ENCODE results near the gene LBHD2.

LBHD2 gene

GRCh38 chr14:103099733-103100280 lies 15.8 kb downstream of the LBHD2 start:
- Histone ChIP-seq H3K18ac (ENCODE audit: low read length) (peak overlapping the region; percentile 15), H3K27me3 (ENCODE audit: control insufficient read depth in 3 of 3, insufficient read depth in 3 of 3, low read depth in 1 of 3, low read length in 3 of 3) (peaks cover 6 to 39% (median 38%) of the 10 kb centered on the region in 3 experiments), H3K4me2 (ENCODE audit: insufficient read depth, low read length, poor library complexity, severe bottlenecking) (no peak overlapping the region), H3K4me3 (ENCODE audit: low read length in 2 of 2) (no peak overlapping the region), H3K4ac (ENCODE audit: low read length) (no peak overlapping the region), H2AFZ (ENCODE audit: low read length) (no peak overlapping the region), H3K9ac (ENCODE audit: low read depth, low read length, poor library complexity) (no peak overlapping the region), H4K91ac (ENCODE audit: low read depth, low read length, poor library complexity) (no peak overlapping the region), H3K27ac (replicated peaks; ENCODE audit: low read length) (no peak overlapping the region), H3K79me1 (ENCODE audit: low read depth, low read length) (no peaks in the 10 kb centered on the region), H2AK5ac (ENCODE audit: low read depth, low read length) (peak overlapping the region; percentile 77), H2BK15ac (ENCODE audit: low read length) (peak overlapping the region; percentile 63), H3K4me1 (ENCODE audit: control insufficient read depth in 2 of 2, insufficient read depth in 1 of 2, low read depth in 1 of 2, low read length in 2 of 2) (peaks cover 2 to 15% of the 10 kb centered on the region in 2 donors), H2BK12ac (ENCODE audit: low read length) (no peak overlapping the region), H2BK120ac (ENCODE audit: low read depth, low read length) (no peak overlapping the region), H3K9me3 (replicated peaks in 1 of 2; ENCODE audit: control insufficient read depth in 2 of 2, insufficient read depth in 1 of 2, low read depth in 1 of 2, low read length in 2 of 2) (no peaks in the 10 kb centered on the region), H4K8ac (ENCODE audit: low read depth, low read length) (no peak overlapping the region), H3K23ac (ENCODE audit: low read depth, low read length, poor library complexity) (no peak overlapping the region), H3K36me3 (replicated peaks in 1 of 2; ENCODE audit: control insufficient read depth in 2 of 2, insufficient read depth in 2 of 2, low read length in 2 of 2) (no peaks in the 10 kb centered on the region), H2BK5ac (ENCODE audit: low read length) (no peak overlapping the region), H3K14ac (ENCODE audit: low read length) (no peak overlapping the region)
- no peak for DNase-seq (ENCODE audit: low spot score)
- no CpG with 5 or more reads among the region's 8 CpGs for WGBS, 2 donors (ENCODE audit: extremely low coverage in 2 of 2, insufficient read length in 2 of 2, insufficient replicate concordance in 1 of 2)

GRCh38 chr14:103100281-103101121 lies 16.5 kb downstream of the LBHD2 start:
- Histone ChIP-seq H2BK120ac (ENCODE audit: low read depth, low read length) (no peak overlapping the region), H2AK5ac (ENCODE audit: low read depth, low read length) (peak overlapping the region; percentile 39), H3K4ac (ENCODE audit: low read length) (no peak overlapping the region), H2BK12ac (ENCODE audit: low read length) (no peak overlapping the region), H3K27me3 (ENCODE audit: control insufficient read depth in 3 of 3, insufficient read depth in 3 of 3, low read depth in 1 of 3, low read length in 3 of 3) (peaks cover 6 to 40% (median 37%) of the 10 kb centered on the region in 3 experiments), H3K9me3 (replicated peaks in 1 of 2; ENCODE audit: control insufficient read depth in 2 of 2, insufficient read depth in 1 of 2, low read depth in 1 of 2, low read length in 2 of 2) (no peaks in the 10 kb centered on the region), H3K4me3 (ENCODE audit: low read length in 2 of 2) (no peak overlapping the region), H2BK15ac (ENCODE audit: low read length) (no peak overlapping the region), H3K36me3 (replicated peaks in 1 of 2; ENCODE audit: control insufficient read depth in 2 of 2, insufficient read depth in 2 of 2, low read length in 2 of 2) (no peaks in the 10 kb centered on the region), H3K4me2 (ENCODE audit: insufficient read depth, low read length, poor library complexity, severe bottlenecking) (no peak overlapping the region), H2AFZ (ENCODE audit: low read length) (no peak overlapping the region), H3K4me1 (ENCODE audit: control insufficient read depth in 2 of 2, insufficient read depth in 1 of 2, low read depth in 1 of 2, low read length in 2 of 2) (peaks cover 5 to 14% of the 10 kb centered on the region in 2 donors), H4K91ac (ENCODE audit: low read depth, low read length, poor library complexity) (no peak overlapping the region), H3K18ac (ENCODE audit: low read length) (no peak overlapping the region), H3K23ac (ENCODE audit: low read depth, low read length, poor library complexity) (no peak overlapping the region), H2BK5ac (ENCODE audit: low read length) (no peak overlapping the region), H3K27ac (replicated peaks; ENCODE audit: low read length) (no peak overlapping the region), H3K9ac (ENCODE audit: low read depth, low read length, poor library complexity) (no peak overlapping the region), H3K14ac (ENCODE audit: low read length) (no peak overlapping the region), H3K79me1 (ENCODE audit: low read depth, low read length) (no peaks in the 10 kb centered on the region), H4K8ac (ENCODE audit: low read depth, low read length) (no peak overlapping the region)
- no CpG with 5 or more reads among the region's 25 CpGs for WGBS, 2 donors (ENCODE audit: extremely low coverage in 2 of 2, insufficient read length in 2 of 2, insufficient replicate concordance in 1 of 2)
- no peak for DNase-seq (ENCODE audit: low spot score)

DNA sequence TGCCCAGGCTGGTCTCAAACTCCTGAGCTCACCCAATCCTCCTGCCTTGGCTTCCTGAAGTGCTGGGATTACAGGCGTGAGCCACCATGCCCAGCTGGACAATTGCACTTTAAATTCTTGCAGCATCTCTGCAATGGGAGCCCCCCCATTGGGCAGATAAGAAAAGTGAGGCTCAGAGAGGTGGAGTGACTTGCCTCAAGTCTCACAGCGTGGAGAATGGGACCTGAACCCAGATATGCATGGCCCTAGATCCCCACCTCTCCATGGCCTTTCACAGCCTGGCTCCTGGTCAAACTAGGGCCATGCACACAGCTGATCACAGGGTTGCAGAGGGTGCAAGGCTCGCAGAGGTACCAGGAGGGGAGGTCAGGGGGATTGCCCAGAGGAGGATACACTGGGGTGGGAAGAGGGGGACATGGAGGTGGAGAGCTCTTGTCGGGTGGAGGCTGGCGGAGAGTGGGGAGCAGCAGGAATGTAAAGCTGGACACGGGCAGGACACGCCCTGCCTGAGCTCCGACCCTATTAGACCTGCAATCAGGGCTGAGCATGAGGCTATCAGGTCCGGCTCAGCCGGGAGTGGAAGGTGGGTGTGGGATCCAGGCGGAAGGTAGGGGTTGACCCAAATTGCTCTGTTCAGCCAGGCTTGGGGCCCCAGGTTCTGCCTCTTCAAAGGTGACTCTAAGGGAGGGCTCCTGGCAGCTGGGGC lies 17.4 kb downstream of the LBHD2 start:
- Histone ChIP-seq H3K4ac (ENCODE audit: low read length) (no peak overlapping the region), H3K14ac (ENCODE audit: low read length) (no peak overlapping the region), H2BK120ac (ENCODE audit: low read depth, low read length) (no peak overlapping the region), H3K9me3 (replicated peaks in 1 of 2; ENCODE audit: control insufficient read depth in 2 of 2, insufficient read depth in 1 of 2, low read depth in 1 of 2, low read length in 2 of 2) (no peaks in the 10 kb centered on the region), H3K36me3 (replicated peaks in 1 of 2; ENCODE audit: control insufficient read depth in 2 of 2, insufficient read depth in 2 of 2, low read length in 2 of 2) (no peaks in the 10 kb centered on the region), H3K18ac (ENCODE audit: low read length) (no peak overlapping the region), H2AK5ac (ENCODE audit: low read depth, low read length) (no peak overlapping the region), H2AFZ (ENCODE audit: low read length) (no peak overlapping the region), H3K27ac (replicated peaks; ENCODE audit: low read length) (no peak overlapping the region), H2BK15ac (ENCODE audit: low read length) (peak overlapping the region; percentile 67), H3K4me1 (ENCODE audit: control insufficient read depth in 2 of 2, insufficient read depth in 1 of 2, low read depth in 1 of 2, low read length in 2 of 2) (peaks cover 5 to 15% of the 10 kb centered on the region in 2 donors), H2BK5ac (ENCODE audit: low read length) (no peak overlapping the region), H2BK12ac (ENCODE audit: low read length) (no peak overlapping the region), H4K91ac (ENCODE audit: low read depth, low read length, poor library complexity) (no peak overlapping the region), H3K4me2 (ENCODE audit: insufficient read depth, low read length, poor library complexity, severe bottlenecking) (no peak overlapping the region), H3K27me3 (ENCODE audit: control insufficient read depth in 3 of 3, insufficient read depth in 3 of 3, low read depth in 1 of 3, low read length in 3 of 3) (peaks cover 6 to 40% (median 40%) of the 10 kb centered on the region in 3 experiments), H4K8ac (ENCODE audit: low read depth, low read length) (no peak overlapping the region), H3K9ac (ENCODE audit: low read depth, low read length, poor library complexity) (no peak overlapping the region), H3K23ac (ENCODE audit: low read depth, low read length, poor library complexity) (peak overlapping the region; percentile 86), H3K79me1 (ENCODE audit: low read depth, low read length) (no peaks in the 10 kb centered on the region), H3K4me3 (ENCODE audit: low read length in 2 of 2) (peak overlapping the region in 1 of 2 donors; percentile 42)
- DNase-seq (ENCODE audit: low spot score), result no peak
- WGBS, 2 donors (ENCODE audit: extremely low coverage in 2 of 2, insufficient read length in 2 of 2, insufficient replicate concordance in 1 of 2), result no CpG with 5 or more reads among the region's 11 CpGs

Measured in neuronal stem cell (in vitro differentiated cells).